GM12878 (cell line): ENCODE measurements around the gene ADAMTS17. TPM values are rescaled to one million over a fixed set of nuclear protein-coding genes. Genes with fewer than 3 reads are reported as not detected.

Source experiments
- ATAC-seq: fragments of 200-7000 bp; cut with Tn5 transposase; 3 replicates; pipeline ENCODE4 v1.9.1; 2020; ENCODE audit warnings: mild to moderate bottlenecking, moderate library complexity
- BruUV-seq: library from RNA; stranded (reverse); fragments of 400-500 nt; replicated peaks from 2 replicates; lab custom pipeline; 2021; lab: Mats Ljungman, UMichigan
- CTCF ChIA-PET: fragments of 300-600 bp; sonication (Branson Sonifier 250); formaldehyde crosslinking; extraction: SDS; loops from one replicate; lab custom pipeline; 2021; ENCODE audit warnings: inconsistent platforms; lab: Yijun Ruan, JAX
- POLR2A ChIA-PET: fragments of 350-600 bp; formaldehyde crosslinking; extraction: SDS; loops from one replicate; lab custom pipeline; 2021; ENCODE audit warnings: inconsistent platforms; lab: Charles Lee
- RAD21 ChIA-PET: fragments of 300-600 bp; sonication (Branson Sonifier 250); formaldehyde crosslinking; loops from one replicate; lab custom pipeline; 2023; ENCODE audit warnings: antibody characterized with exemption; ENCODE audit not compliant: unreplicated experiment; lab: Charles Lee
- SMC1A ChIA-PET: fragments of 300-600 bp; sonication (Branson Sonifier 250); formaldehyde crosslinking; loops from one replicate; lab custom pipeline; 2023; ENCODE audit not compliant: unreplicated experiment, uncharacterized antibody; lab: Charles Lee
- DNase-seq: peaks from one replicate; pipeline ENCODE4 v3.0.0-alpha.2; 2011; ENCODE audit warnings: low read depth, low spot score
- FAIRE-seq: peaks from 3 replicates; lab custom pipeline; 2011; peaks lifted over from hg19 to GRCh38; lab: Jason Lieb, UNC
- H2AFZ ChIP-seq: 2 replicates; pipeline ENCODE4 v1.6.0; 2011; ENCODE audit warnings: low read depth, low read length, control low read depth; ENCODE audit not compliant: control insufficient read depth
- H3K27ac ChIP-seq: 2 replicates; pipeline ENCODE4 v1.5.1; 2011; ENCODE audit warnings: control low read depth; ENCODE audit not compliant: control insufficient read depth, insufficient read depth
- H3K27me3 ChIP-seq, 2 experiments: replicated peaks in 1 of 2; 2 replicates each; pipeline versions ENCODE4 v1.6.0 to v1.6.1; 2011; ENCODE audit warnings: low read length in 1 of 2; ENCODE audit not compliant: control insufficient read depth in 2 of 2, insufficient read depth in 2 of 2
- H3K36me3 ChIP-seq, 2 experiments: 2 replicates each; pipeline ENCODE4 v1.5.1; 2011; ENCODE audit warnings: low read length in 1 of 2; ENCODE audit not compliant: control insufficient read depth in 2 of 2, insufficient read depth in 2 of 2
- H3K4me1 ChIP-seq: 2 replicates; pipeline ENCODE4 v1.6.1; 2011; ENCODE audit warnings: mild to moderate bottlenecking, low read length, moderate library complexity, mixed read lengths; ENCODE audit not compliant: control insufficient read depth, insufficient read depth
- H3K4me2 ChIP-seq: 2 replicates; pipeline ENCODE4 v1.6.0; 2011; ENCODE audit warnings: control low read depth; ENCODE audit not compliant: control insufficient read depth, insufficient read depth
- H3K4me3 ChIP-seq: fragments of 200-600 bp; sonication (generic); 2 replicates; pipeline ENCODE4 v1.5.1; 2016
- H3K79me2 ChIP-seq: 2 replicates; pipeline ENCODE4 v1.6.0; 2011; ENCODE audit warnings: low read length; ENCODE audit not compliant: control insufficient read depth, insufficient read depth
- H3K9ac ChIP-seq: 2 replicates; pipeline ENCODE4 v1.8.0; 2011; ENCODE audit warnings: low read length, control low read depth, mixed read lengths; ENCODE audit not compliant: control insufficient read depth, insufficient read depth
- H3K9me3 ChIP-seq: replicated peaks from 3 replicates; pipeline ENCODE4 v1.5.1; 2011; ENCODE audit warnings: mild to moderate bottlenecking, low read length; ENCODE audit not compliant: control insufficient read depth, insufficient read depth
- H4K20me1 ChIP-seq: 2 replicates; pipeline ENCODE4 v1.6.0; 2011; ENCODE audit not compliant: control insufficient read depth, insufficient read depth
- DPF2 ChIP-seq: fragments of 450-650 bp; IDR thresholded peaks from 2 replicates; pipeline ENCODE4 v1.6.1; 2017; ENCODE audit warnings: mild to moderate bottlenecking
- GATAD2B ChIP-seq: fragments of 450-650 bp; conservative IDR thresholded peaks from 2 replicates; pipeline ENCODE4 v1.6.1; 2017; ENCODE audit warnings: low read depth, mild to moderate bottlenecking, moderate library complexity
- HDGF ChIP-seq: fragments of 450-650 bp; IDR thresholded peaks from 2 replicates; pipeline ENCODE4 v1.6.1; 2016; ENCODE audit warnings: antibody characterized with exemption
- JUNB ChIP-seq: IDR thresholded peaks from 2 replicates; pipeline ENCODE4 v1.6.1; 2016; ENCODE audit warnings: antibody characterized with exemption, mild to moderate bottlenecking
- POLR2A ChIP-seq: IDR thresholded peaks from 2 replicates; pipeline ENCODE4 v1.6.1; 2011; ENCODE audit warnings: low read depth, mild to moderate bottlenecking, low read length
- RCOR1 ChIP-seq: conservative IDR thresholded peaks from 2 replicates; pipeline ENCODE4 v1.6.1; 2012; ENCODE audit warnings: low read depth, low read length, improper control_type of control experiment
- SREBF1 ChIP-seq: IDR thresholded peaks from 2 replicates; pipeline ENCODE4 v1.6.1; 2012; ENCODE audit warnings: mild to moderate bottlenecking, low read length
- STAT3 ChIP-seq: IDR thresholded peaks from 2 replicates; pipeline ENCODE4 v1.6.1; 2011; ENCODE audit warnings: low read depth, low read length, improper control_type of control experiment
- YY1 ChIP-seq: IDR thresholded peaks from 2 replicates; pipeline ENCODE4 v1.6.1; 2011; ENCODE audit warnings: low read depth, mild to moderate bottlenecking, low read length
- ZNF24 ChIP-seq: fragments of 450-650 bp; IDR thresholded peaks from 2 replicates; pipeline ENCODE4 v1.6.1; 2017; ENCODE audit warnings: antibody characterized with exemption, mild to moderate bottlenecking
- ZNF384 ChIP-seq: IDR thresholded peaks from 2 replicates; pipeline ENCODE4 v1.6.1; 2012; ENCODE audit warnings: low read depth, mild to moderate bottlenecking, low read length, improper control_type of control experiment, borderline replicate concordance
- ZNF622 ChIP-seq: fragments of 450-650 bp; IDR thresholded peaks from 2 replicates; pipeline ENCODE4 v1.6.1; 2017; ENCODE audit warnings: mild to moderate bottlenecking, inconsistent platforms
- ZZZ3 ChIP-seq: IDR thresholded peaks from 2 replicates; pipeline ENCODE4 v1.6.1; 2011; ENCODE audit warnings: low read depth; ENCODE audit not compliant: control insufficient read depth, insufficient read length
- WGBS: methylation state at CpG from one replicate; pipeline ENCODE4 v1.1.6; 2016; ENCODE audit warnings: low lambda C conversion rate; ENCODE audit not compliant: insufficient replicate concordance, insufficient coverage; ENCODE audit errors: missing lambda C conversion rate; 5-methylcytosine and 5-hydroxymethylcytosine counted together
- in situ Hi-C: fragments of 300-500 bp; cut with MboI; formaldehyde crosslinking; loops from 9 replicates; pipeline ENCODE4 v1.14.3; 2018; ENCODE audit warnings: mixed read lengths
- intact Hi-C: fragments of 100-400 bp; cut with micrococcal nuclease; formaldehyde crosslinking; loops from one replicate; pipeline ENCODE4 v1.14.2; 2022; ENCODE audit not compliant: unreplicated experiment
- polyA plus RNA-seq, 11 experiments: library from polyadenylated mRNA; depleted of rRNA in 4 of 11; unstranded in 6 of 11; stranded (reverse) in 5 of 11; fragments of >200 nt; fragmentation: Nextera tagmentation in 4 of 11; fragmentation: Illumina TruSeq in 1 of 11; extraction: Ambion mirVana in 4 of 11; extraction: Trizol in 1 of 11; gene quantifications; 1 replicate in 1 of 11; 2 replicates in 10 of 11; pipeline versions ENCODE4 v1.2.1 to v1.2.3, GENCODE V29; 2011 to 2016; ENCODE audit warnings: inconsistent platforms in 2 of 11, missing spikeins in 2 of 11, low read depth in 1 of 11
- total RNA-seq, 4 experiments: library from RNA; depleted of rRNA in 3 of 4; stranded (reverse); fragments of >200 nt in 3 of 4; fragmentation: Illumina TruSeq in 1 of 4; extraction: Trizol in 1 of 4; gene quantifications; 2 replicates each; pipeline versions ENCODE4 v1.2.1 to v1.2.3, GENCODE V29; 2013 to 2021
- TF ChIP-seq, protein P1 (sequence below): fragments of 450-650 bp; IDR thresholded peaks from 2 replicates; pipeline ENCODE4 v1.6.1; 2017; ENCODE audit warnings: mild to moderate bottlenecking, low read depth, inconsistent platforms; ENCODE audit not compliant: poor library complexity, severe bottlenecking
- TF ChIP-seq, protein P2 (sequence below): IDR thresholded peaks from 2 replicates; pipeline ENCODE4 v1.6.1; 2012; ENCODE audit warnings: low read depth, low read length, improper control_type of control experiment
- TF ChIP-seq, protein P3 (sequence below): fragments of 450-650 bp; formaldehyde crosslinking; IDR thresholded peaks from 2 replicates; pipeline ENCODE4 v1.4.0; 2022; ENCODE audit warnings: mild to moderate bottlenecking, moderate library complexity

The ADAMTS17 gene
- total and polyA plus RNA-seq, 10 of the 15 experiments (the other 5 are each of a cell fraction or from before 2014, with no cell fraction given): 0.04 to 0.50 (median 0.10) TPM; not detected in 4

DNA sequence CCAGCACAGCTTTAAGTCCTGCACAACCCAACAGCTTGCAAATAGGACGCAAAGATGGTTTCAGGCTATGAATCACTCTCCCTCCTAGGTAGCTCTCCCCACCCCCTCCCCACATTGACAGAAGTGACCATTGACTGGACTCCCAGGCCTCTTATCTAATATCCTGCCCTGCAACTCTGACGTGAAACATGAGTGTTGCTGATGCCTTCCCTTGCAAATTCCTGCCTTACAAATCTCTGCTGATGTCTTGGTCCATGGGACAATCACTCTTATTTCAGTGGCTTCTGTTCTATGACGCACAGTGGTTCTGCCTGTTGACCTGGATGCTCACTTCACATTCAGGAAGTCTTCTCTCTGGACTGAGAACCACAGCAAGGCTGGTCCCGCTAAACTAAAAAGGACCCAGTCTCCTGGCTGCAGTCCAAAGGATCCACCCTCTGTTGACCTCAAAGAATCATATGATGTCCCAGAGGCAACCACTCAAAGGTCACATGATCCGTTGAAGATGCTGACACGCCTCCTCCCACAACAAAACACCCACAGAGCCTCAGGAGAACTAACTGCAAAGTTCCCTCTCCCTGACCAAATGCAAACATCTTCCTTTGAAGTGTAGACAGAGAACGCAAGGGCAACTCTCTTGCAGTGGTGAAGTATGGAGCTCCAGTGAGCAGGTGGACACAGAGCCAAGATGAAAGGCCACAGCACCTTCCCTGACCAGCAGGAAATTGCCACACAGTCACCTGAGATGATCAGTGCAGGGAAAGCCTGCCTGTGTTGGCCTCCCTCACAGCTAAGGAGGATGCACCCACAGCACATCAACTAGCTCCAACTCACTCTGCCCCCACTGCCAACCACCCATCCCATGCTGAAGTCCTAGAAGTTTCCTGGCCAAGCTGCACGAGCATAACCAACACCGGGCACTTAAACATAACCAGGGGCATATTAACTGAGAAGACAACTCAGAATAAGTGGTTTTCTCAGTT, 112.3 kb downstream of the ADAMTS17 start (continued):
- TF ChIP-seq, protein P1, sequence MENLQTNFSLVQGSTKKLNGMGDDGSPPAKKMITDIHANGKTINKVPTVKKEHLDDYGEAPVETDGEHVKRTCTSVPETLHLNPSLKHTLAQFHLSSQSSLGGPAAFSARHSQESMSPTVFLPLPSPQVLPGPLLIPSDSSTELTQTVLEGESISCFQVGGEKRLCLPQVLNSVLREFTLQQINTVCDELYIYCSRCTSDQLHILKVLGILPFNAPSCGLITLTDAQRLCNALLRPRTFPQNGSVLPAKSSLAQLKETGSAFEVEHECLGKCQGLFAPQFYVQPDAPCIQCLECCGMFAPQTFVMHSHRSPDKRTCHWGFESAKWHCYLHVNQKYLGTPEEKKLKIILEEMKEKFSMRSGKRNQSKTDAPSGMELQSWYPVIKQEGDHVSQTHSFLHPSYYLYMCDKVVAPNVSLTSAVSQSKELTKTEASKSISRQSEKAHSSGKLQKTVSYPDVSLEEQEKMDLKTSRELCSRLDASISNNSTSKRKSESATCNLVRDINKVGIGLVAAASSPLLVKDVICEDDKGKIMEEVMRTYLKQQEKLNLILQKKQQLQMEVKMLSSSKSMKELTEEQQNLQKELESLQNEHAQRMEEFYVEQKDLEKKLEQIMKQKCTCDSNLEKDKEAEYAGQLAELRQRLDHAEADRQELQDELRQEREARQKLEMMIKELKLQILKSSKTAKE: no peak
- TF ChIP-seq ZNF622 (no peak), HDGF (no peak), ZNF384 (no peak), RCOR1 (no peak), POLR2A (no peak), ZNF24 (no peak)

DNA sequence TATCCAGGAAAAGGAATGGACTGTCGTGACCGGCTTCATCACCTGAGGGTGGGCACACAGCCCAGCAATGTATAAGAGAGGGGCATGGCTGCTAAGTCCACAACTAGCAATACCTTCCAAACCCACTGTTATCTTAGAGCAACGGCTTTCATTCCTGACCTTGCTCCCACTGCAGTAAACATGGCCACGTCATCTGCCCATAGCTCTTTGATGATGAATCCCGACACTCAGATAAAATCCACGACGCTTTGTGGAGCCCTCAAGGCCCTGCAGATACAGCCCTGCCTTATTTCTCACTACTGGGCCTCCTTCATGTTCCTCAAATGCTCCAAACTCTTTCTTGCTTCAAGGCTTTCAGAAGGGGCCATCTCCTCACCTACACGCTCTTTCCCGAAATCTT, 114.0 kb downstream of the ADAMTS17 start:
- ChIA-PET SMC1A (no interaction called here), RAD21 (no interaction called here), POLR2A (no interaction called here), CTCF (no interaction called here)
- H3K9me3 ChIP-seq: no peaks in the 10 kb centered on the region
- FAIRE-seq (peak; percentile 13), ATAC-seq (no peak), DNase-seq (no peak)
- no peak overlapping the region for H3K4me3 ChIP-seq
- H3K36me3 ChIP-seq: no peaks in the 10 kb centered on the region
- H3K4me1 ChIP-seq: no peaks in the 10 kb centered on the region
- no TSS peak for BruUV-seq
- intact Hi-C loops: no loop called here
- no peak overlapping the region for H3K4me2 ChIP-seq
- H3K79me2 ChIP-seq: no peaks in the 10 kb centered on the region
- in situ Hi-C loops: no loop called here
- H3K27me3 ChIP-seq: no peaks in the 10 kb centered on the region
- H3K9ac ChIP-seq: no peak overlapping the region
- no peak overlapping the region for H2AFZ ChIP-seq
- WGBS: 22% methylated on average over 9 of the region's 9 CpGs
- no peaks in the 10 kb centered on the region for H4K20me1 ChIP-seq
- no peak overlapping the region for H3K27ac ChIP-seq
- no peak for TF ChIP-seq YY1
- no peak for TF ChIP-seq STAT3
- TF ChIP-seq, protein P2, sequence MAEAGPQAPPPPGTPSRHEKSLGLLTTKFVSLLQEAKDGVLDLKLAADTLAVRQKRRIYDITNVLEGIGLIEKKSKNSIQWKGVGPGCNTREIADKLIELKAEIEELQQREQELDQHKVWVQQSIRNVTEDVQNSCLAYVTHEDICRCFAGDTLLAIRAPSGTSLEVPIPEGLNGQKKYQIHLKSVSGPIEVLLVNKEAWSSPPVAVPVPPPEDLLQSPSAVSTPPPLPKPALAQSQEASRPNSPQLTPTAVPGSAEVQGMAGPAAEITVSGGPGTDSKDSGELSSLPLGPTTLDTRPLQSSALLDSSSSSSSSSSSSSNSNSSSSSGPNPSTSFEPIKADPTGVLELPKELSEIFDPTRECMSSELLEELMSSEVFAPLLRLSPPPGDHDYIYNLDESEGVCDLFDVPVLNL: no peak
- TF ChIP-seq SREBF1: no peak
- TF ChIP-seq, protein P3, sequence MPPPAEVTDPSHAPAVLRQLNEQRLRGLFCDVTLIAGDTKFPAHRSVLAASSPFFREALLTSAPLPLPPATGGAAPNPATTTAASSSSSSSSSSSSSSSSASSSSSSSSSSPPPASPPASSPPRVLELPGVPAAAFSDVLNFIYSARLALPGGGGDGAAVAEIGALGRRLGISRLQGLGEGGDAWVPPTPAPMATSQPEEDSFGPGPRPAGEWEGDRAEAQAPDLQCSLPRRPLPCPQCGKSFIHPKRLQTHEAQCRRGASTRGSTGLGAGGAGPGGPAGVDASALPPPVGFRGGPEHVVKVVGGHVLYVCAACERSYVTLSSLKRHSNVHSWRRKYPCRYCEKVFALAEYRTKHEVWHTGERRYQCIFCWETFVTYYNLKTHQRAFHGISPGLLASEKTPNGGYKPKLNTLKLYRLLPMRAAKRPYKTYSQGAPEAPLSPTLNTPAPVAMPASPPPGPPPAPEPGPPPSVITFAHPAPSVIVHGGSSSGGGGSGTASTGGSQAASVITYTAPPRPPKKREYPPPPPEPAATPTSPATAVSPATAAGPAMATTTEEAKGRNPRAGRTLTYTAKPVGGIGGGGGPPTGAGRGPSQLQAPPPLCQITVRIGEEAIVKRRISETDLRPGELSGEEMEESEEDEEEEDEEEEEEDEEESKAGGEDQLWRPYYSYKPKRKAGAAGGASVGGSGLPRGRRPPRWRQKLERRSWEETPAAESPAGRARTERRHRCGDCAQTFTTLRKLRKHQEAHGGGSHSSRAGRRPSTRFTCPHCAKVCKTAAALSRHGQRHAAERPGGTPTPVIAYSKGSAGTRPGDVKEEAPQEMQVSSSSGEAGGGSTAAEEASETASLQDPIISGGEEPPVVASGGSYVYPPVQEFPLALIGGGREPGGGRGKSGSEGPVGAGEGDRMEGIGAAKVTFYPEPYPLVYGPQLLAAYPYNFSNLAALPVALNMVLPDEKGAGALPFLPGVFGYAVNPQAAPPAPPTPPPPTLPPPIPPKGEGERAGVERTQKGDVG (CRISPR knock-in tag): no peak
- TF ChIP-seq DPF2: no peak
- no peak for TF ChIP-seq JUNB
- TF ChIP-seq GATAD2B: no peak
- TF ChIP-seq ZZZ3: no peak
